ENCODE data around the gene PDE8A. TPM values are rescaled to one million over a fixed set of nuclear protein-coding genes. Genes with fewer than 3 reads are reported as not detected.

The PDE8A gene, protein sequence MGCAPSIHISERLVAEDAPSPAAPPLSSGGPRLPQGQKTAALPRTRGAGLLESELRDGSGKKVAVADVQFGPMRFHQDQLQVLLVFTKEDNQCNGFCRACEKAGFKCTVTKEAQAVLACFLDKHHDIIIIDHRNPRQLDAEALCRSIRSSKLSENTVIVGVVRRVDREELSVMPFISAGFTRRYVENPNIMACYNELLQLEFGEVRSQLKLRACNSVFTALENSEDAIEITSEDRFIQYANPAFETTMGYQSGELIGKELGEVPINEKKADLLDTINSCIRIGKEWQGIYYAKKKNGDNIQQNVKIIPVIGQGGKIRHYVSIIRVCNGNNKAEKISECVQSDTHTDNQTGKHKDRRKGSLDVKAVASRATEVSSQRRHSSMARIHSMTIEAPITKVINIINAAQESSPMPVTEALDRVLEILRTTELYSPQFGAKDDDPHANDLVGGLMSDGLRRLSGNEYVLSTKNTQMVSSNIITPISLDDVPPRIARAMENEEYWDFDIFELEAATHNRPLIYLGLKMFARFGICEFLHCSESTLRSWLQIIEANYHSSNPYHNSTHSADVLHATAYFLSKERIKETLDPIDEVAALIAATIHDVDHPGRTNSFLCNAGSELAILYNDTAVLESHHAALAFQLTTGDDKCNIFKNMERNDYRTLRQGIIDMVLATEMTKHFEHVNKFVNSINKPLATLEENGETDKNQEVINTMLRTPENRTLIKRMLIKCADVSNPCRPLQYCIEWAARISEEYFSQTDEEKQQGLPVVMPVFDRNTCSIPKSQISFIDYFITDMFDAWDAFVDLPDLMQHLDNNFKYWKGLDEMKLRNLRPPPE
- total RNA-seq, result 23.7 and 24.0 TPM in 2 replicates
- long read RNA-seq, partial matches to known transcripts, result 15 of 23 reads
- long read RNA-seq, other reads (novel, unspliced or antisense), result 5 of 23 reads

DNA sequence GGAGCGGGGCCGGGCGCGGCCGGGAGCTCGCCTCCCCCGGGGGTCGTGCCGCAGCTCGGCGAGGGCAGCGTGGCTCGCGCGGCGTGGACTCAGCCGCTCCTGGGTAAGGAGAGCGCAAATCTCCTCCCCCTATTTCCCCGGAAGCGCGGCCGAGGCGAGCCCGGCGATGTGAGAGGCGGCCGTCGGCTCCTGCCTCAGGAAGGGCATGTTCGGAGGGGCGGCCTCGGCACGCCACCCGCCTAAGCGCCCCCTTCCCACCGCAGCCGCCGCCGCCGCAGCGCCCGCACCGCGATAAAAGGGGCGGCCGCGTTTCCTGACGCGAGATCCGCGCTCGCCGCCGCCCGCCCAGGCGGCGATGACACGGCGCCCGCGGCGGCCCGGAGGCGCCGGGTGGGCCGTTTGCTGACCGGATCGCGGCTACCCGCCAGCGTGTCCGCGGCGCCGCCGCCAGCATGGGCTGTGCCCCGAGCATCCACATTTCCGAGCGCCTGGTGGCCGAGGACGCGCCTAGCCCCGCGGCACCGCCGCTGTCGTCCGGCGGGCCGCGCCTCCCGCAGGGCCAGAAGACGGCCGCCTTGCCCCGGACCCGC, at the start of gene PDE8A:
TSS of gene PDE8A (plus strand) at position 146 of the 590 bp plus-strand sequence. CDS start at position 453, 307 bp downstream.
- Mint-ChIP-seq H3K4me1 (ENCODE audit: unreplicated experiment) (peaks cover 27% of the 10 kb centered on the region), H3K4me3 (ENCODE audit: unreplicated experiment) (peak within 1 kb of the TSS; percentile 91), H3K27ac (ENCODE audit: unreplicated experiment) (peak within 1 kb of the TSS; percentile 90), H3K9me3 (ENCODE audit: unreplicated experiment) (no peaks in the 10 kb centered on the region), H3K36me3 (ENCODE audit: unreplicated experiment) (no peaks in the 10 kb centered on the region), H3K27me3 (ENCODE audit: unreplicated experiment) (no peaks in the 10 kb centered on the region)
- TF ChIP-seq, protein P1, sequence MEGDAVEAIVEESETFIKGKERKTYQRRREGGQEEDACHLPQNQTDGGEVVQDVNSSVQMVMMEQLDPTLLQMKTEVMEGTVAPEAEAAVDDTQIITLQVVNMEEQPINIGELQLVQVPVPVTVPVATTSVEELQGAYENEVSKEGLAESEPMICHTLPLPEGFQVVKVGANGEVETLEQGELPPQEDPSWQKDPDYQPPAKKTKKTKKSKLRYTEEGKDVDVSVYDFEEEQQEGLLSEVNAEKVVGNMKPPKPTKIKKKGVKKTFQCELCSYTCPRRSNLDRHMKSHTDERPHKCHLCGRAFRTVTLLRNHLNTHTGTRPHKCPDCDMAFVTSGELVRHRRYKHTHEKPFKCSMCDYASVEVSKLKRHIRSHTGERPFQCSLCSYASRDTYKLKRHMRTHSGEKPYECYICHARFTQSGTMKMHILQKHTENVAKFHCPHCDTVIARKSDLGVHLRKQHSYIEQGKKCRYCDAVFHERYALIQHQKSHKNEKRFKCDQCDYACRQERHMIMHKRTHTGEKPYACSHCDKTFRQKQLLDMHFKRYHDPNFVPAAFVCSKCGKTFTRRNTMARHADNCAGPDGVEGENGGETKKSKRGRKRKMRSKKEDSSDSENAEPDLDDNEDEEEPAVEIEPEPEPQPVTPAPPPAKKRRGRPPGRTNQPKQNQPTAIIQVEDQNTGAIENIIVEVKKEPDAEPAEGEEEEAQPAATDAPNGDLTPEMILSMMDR (IDR thresholded peaks at IDR 0.05), result no peak
- no peak for DNase-seq (ENCODE audit: extremely low spot score, unreplicated experiment)

DNA sequence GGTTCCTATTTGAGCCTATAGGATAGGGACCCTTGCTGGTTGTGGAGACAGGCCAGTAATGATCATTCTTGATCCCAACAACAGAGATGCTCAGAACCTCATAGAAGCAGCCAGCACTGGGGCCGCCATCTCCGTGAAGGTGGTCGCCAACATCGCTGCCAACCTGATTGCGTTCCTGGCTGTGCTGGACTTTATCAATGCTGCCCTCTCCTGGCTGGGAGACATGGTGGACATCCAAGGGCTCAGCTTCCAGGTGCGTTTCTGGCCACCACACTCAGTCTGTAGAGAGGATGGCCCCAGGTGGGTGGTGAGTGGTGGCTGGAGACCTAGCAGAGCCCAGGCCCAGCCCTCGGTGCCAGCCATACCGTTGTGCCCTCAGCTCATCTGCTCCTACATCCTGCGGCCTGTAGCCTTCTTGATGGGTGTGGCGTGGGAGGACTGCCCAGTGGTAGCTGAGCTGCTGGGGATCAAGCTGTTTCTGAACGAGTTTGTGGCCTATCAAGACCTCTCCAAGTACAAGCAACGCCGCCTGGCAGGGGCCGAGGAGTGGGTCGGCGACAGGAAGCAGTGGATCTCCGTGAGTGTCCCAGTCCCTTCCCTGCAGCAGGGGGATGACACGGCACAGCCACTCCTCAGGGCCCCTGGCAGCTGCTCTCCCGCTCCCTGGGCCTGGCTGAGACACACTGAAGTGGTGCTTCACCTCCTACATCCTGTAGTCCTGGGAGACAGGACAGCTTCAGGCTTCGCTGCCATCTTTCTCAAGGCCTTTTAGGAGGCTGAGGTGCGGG, 46.5 kb upstream of the PDE8A start:
- Mint-ChIP-seq H3K36me3 (ENCODE audit: unreplicated experiment) (no peaks in the 10 kb centered on the region), H3K9me3 (ENCODE audit: unreplicated experiment) (no peaks in the 10 kb centered on the region), H3K27me3 (ENCODE audit: unreplicated experiment) (peaks cover 14% of the 10 kb centered on the region), H3K4me1 (ENCODE audit: unreplicated experiment) (peaks cover 2% of the 10 kb centered on the region), H3K27ac (ENCODE audit: unreplicated experiment) (no peak overlapping the region), H3K4me3 (ENCODE audit: unreplicated experiment) (no peak overlapping the region)
- no peak for DNase-seq (ENCODE audit: extremely low spot score, unreplicated experiment)
- TF ChIP-seq, protein P1 (IDR thresholded peaks at IDR 0.05), result peak; percentile 33

DNA sequence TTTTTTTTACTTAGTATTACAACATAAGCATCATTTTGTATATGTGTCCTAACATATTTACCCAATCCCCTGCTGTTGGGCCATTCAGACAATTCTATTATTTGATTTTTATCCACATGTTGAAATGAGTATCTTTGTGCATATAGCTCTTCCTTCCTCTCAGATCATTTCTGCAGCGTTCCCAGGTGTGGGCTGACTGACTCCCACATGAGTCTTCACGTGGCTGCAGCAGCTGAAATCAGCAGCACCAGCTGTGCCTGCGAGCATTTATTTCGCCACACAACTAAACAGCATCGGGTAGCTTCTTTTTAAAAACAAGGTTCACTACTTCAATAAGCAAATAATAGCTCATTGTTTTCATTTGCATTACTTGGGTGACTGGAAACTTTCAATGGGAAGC, 44.5 kb upstream of the PDE8A start:
- Mint-ChIP-seq H3K27me3 (ENCODE audit: unreplicated experiment) (peaks cover 17% of the 10 kb centered on the region), H3K9me3 (ENCODE audit: unreplicated experiment) (no peaks in the 10 kb centered on the region), H3K36me3 (ENCODE audit: unreplicated experiment) (no peaks in the 10 kb centered on the region), H3K27ac (ENCODE audit: unreplicated experiment) (no peak overlapping the region), H3K4me3 (ENCODE audit: unreplicated experiment) (no peak overlapping the region), H3K4me1 (ENCODE audit: unreplicated experiment) (peaks cover 2% of the 10 kb centered on the region)
- no peak for DNase-seq (ENCODE audit: extremely low spot score, unreplicated experiment)
- TF ChIP-seq, protein P1 (IDR thresholded peaks at IDR 0.05), result no peak

DNA sequence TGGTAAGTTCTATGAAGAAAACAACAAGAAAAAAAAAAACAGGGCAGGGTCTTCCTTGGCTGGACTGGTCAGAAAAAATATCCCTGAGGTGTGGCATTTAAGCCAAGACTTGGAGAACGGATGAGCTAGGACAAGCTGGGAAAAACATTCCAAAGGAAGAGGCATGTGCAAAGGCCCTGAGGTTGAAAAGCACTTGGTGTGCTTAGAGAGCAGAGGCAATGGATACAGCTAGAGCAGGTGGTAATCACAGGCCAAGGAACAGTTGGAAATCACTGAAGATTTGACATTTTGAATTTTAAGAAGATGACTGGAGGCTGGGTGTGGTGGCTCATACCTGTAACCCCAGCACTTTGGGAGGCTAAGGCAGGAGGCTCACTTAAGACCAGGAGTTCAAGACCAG, 42.9 kb upstream of the PDE8A start:
- no peaks in the 10 kb centered on the region for H3K9me3 Mint-ChIP-seq (ENCODE audit: unreplicated experiment)
- TF ChIP-seq, protein P1 (IDR thresholded peaks at IDR 0.05), result no peak
- DNase-seq (ENCODE audit: extremely low spot score, unreplicated experiment), result no peak
- peaks cover 17% of the 10 kb centered on the region for H3K27me3 Mint-ChIP-seq (ENCODE audit: unreplicated experiment)
- no peak overlapping the region for H3K27ac Mint-ChIP-seq (ENCODE audit: unreplicated experiment)
- peaks cover 2% of the 10 kb centered on the region for H3K4me1 Mint-ChIP-seq (ENCODE audit: unreplicated experiment)
- H3K4me3 Mint-ChIP-seq (ENCODE audit: unreplicated experiment), result no peak overlapping the region
- H3K36me3 Mint-ChIP-seq (ENCODE audit: unreplicated experiment), result no peaks in the 10 kb centered on the region

Data from osteocyte (in vitro differentiated cells).